Left lobe of liver (tissue), 2 donors: ENCODE data around the gene SIK3. TPM values are rescaled to one million over a fixed set of nuclear protein-coding genes. Genes with fewer than 3 reads are reported as not detected.

ENCODE experiments used
- ATAC-seq: fragments of 200-7000 bp; cut with Tn5 transposase; one replicate; pipeline ENCODE4 v1.9.1; 2020; ENCODE audit warnings: mild to moderate bottlenecking, moderate library complexity
- DNase-seq: peaks from one replicate; pipeline ENCODE4 v3.0.0-alpha.2; 2020; ENCODE audit warnings: low spot score
- total RNA-seq: library from RNA; stranded (reverse); gene quantifications from one replicate; pipeline ENCODE4 v1.2.1, GENCODE V29; 2021
- donor health status: DM: no; HTN: no; CAD: no; lungs with moderate emphysema.
- donor health status: DM: no; HTN: yes; CAD: no.

The SIK3 gene
- total RNA-seq, 1 donor from 2014 or later: 27.1 TPM

GRCh38 chr11:116936754-116937446, 161.3 kb downstream of the SIK3 start:
- DNase-seq (no peak), ATAC-seq (no peak)

- DNase-seq (no peak), ATAC-seq (peak; percentile 44)
These were observed 162.7 kb downstream of the SIK3 start for GRCh38 chr11:116935514-116935913.

- no peak for ATAC-seq
- no peak for DNase-seq
These were observed 163.1 kb downstream of the SIK3 start for GRCh38 chr11:116935089-116935488.

GRCh38 chr11:116933961-116934360, 164.3 kb downstream of the SIK3 start:
- no peak for ATAC-seq
- no peak for DNase-seq

GRCh38 chr11:116932181-116932580, 166.0 kb downstream of the SIK3 start:
- ATAC-seq: no peak

GRCh38 chr11:116931206-116931953, 166.8 kb downstream of the SIK3 start:
- ATAC-seq (no peak), DNase-seq (no peak)

More at GRCh38 chr11:116932181-116932580, 166.0 kb downstream of the SIK3 start:
- DNase-seq: no peak

GRCh38 chr11:116930586-116930985, 167.6 kb downstream of the SIK3 start:
- DNase-seq (no peak), ATAC-seq (peak; percentile 16)

- DNase-seq (no peak), ATAC-seq (peak; percentile 42)
These were observed 168.1 kb downstream of the SIK3 start for GRCh38 chr11:116930177-116930576.

- peak; percentile 77 for ATAC-seq
- DNase-seq: no peak
These were observed 168.7 kb downstream of the SIK3 start for GRCh38 chr11:116929414-116930090.

GRCh38 chr11:116928845-116929244, 169.4 kb downstream of the SIK3 start:
- no peak for DNase-seq
- ATAC-seq: peak; percentile 27

- DNase-seq (no peak), ATAC-seq (no peak)
These were observed 170.0 kb downstream of the SIK3 start for GRCh38 chr11:116928102-116928777.

- DNase-seq: no peak
- ATAC-seq: no peak
These were observed 170.9 kb downstream of the SIK3 start for GRCh38 chr11:116927163-116927974.

GRCh38 chr11:116925050-116925449, 173.2 kb downstream of the SIK3 start:
- DNase-seq (no peak), ATAC-seq (no peak)

- no peak for ATAC-seq
These were observed 179.1 kb downstream of the SIK3 start for GRCh38 chr11:116918925-116919655.

GRCh38 chr11:116917632-116918031, 180.6 kb downstream of the SIK3 start:
- ATAC-seq (no peak), DNase-seq (no peak)

More at GRCh38 chr11:116918925-116919655, 179.1 kb downstream of the SIK3 start:
- DNase-seq: no peak

GRCh38 chr11:116916886-116917285, 181.3 kb downstream of the SIK3 start:
- no peak for ATAC-seq
- DNase-seq: no peak

GRCh38 chr11:116916052-116916451, 182.2 kb downstream of the SIK3 start:
- DNase-seq (no peak), ATAC-seq (no peak)

- DNase-seq (no peak), ATAC-seq (peak; percentile 68)
These were observed 185.2 kb downstream of the SIK3 start for GRCh38 chr11:116913000-116913399.

- ATAC-seq: no peak
- DNase-seq: no peak
These were observed 186.1 kb downstream of the SIK3 start for GRCh38 chr11:116911976-116912734.
